HepG2 (cell line): ENCODE data around the gene P3H3. TPM values are rescaled to one million over a fixed set of nuclear protein-coding genes. Genes with fewer than 3 reads are reported as not detected.
A peak's percentile ranks its signal among the peaks of the same experiment; 100 is the strongest.

Experiments
- ERF ChIP-seq: IDR thresholded peaks from 2 replicates; pipeline ENCODE4 v1.6.1; 2018; ENCODE audit warnings: missing biosample characterization, missing genetic modification reagents
- MED13 ChIP-seq: sonication (generic); formaldehyde crosslinking; IDR thresholded peaks from 2 replicates; pipeline ENCODE4 v1.5.0; 2020; ENCODE audit warnings: missing genetic modification reagents
- MTA1 ChIP-seq: sonication (generic); formaldehyde crosslinking; IDR thresholded peaks from 2 replicates; pipeline ENCODE4 v1.4.0; 2020; ENCODE audit warnings: missing genetic modification reagents, mild to moderate bottlenecking, borderline replicate concordance
- RAD21 ChIP-seq: fragments of 450-650 bp; formaldehyde crosslinking; IDR thresholded peaks from 2 replicates; pipeline ENCODE4 v1.5.0; 2020; ENCODE audit warnings: mild to moderate bottlenecking
- SETDB1 ChIP-seq: sonication (generic); formaldehyde crosslinking; IDR thresholded peaks from 2 replicates; pipeline ENCODE4 v1.5.1; 2020; ENCODE audit warnings: missing genetic modification reagents, mild to moderate bottlenecking, borderline replicate concordance
- TGIF2 ChIP-seq: IDR thresholded peaks from 2 replicates; pipeline ENCODE4 v1.6.1; 2016; ENCODE audit warnings: control low read depth, missing compliant biosample characterization
- THAP7 ChIP-seq: sonication (generic); formaldehyde crosslinking; IDR thresholded peaks from 2 replicates; pipeline ENCODE4 v1.8.1; 2023; ENCODE audit warnings: mild to moderate bottlenecking, missing genetic modification reagents
- ZFP36L2 ChIP-seq: sonication (generic); formaldehyde crosslinking; IDR thresholded peaks from 2 replicates; pipeline ENCODE4 v1.4.0; 2020; ENCODE audit warnings: missing genetic modification reagents
- ZFX ChIP-seq: sonication (generic); formaldehyde crosslinking; IDR thresholded peaks from 2 replicates; pipeline ENCODE4 v1.4.0; 2020; ENCODE audit warnings: mild to moderate bottlenecking, low read depth, missing genetic modification reagents, moderate library complexity
- ZNF274 ChIP-seq: sonication (generic); formaldehyde crosslinking; IDR thresholded peaks from 2 replicates; pipeline ENCODE4 v1.5.1; 2020; ENCODE audit warnings: mild to moderate bottlenecking, missing genetic modification reagents
- ZNF296 ChIP-seq: sonication (generic); formaldehyde crosslinking; conservative IDR thresholded peaks from 2 replicates; pipeline ENCODE4 v1.5.0; 2020; ENCODE audit warnings: mild to moderate bottlenecking, missing genetic modification reagents
- ZNF333 ChIP-seq: sonication (generic); formaldehyde crosslinking; IDR thresholded peaks from 2 replicates; pipeline ENCODE4 v1.4.0; 2020; ENCODE audit warnings: mild to moderate bottlenecking, missing genetic modification reagents, borderline replicate concordance
- ZNF549 ChIP-seq: sonication (generic); formaldehyde crosslinking; IDR thresholded peaks from 2 replicates; pipeline ENCODE4 v1.5.0; 2020; ENCODE audit warnings: missing genetic modification reagents
- ZNF781 ChIP-seq: sonication (generic); formaldehyde crosslinking; IDR thresholded peaks from 2 replicates; pipeline ENCODE4 v1.5.1; 2020; ENCODE audit warnings: borderline replicate concordance, mild to moderate bottlenecking, missing genetic modification reagents; ENCODE audit errors: not compliant biosample characterization
- polyA plus RNA-seq, 8 experiments: library from polyadenylated mRNA; depleted of rRNA in 3 of 8; stranded (reverse) in 7 of 8; unstranded in 1 of 8; fragments of >200 nt; fragmentation: Illumina TruSeq in 4 of 8; extraction: Trizol in 4 of 8; gene quantifications; 2 replicates each; pipeline versions ENCODE4 v1.2.1 to v1.2.3, GENCODE V29; 2011 to 2016; ENCODE audit warnings: low read depth in 4 of 8, missing spikeins in 1 of 8, mixed read lengths in 1 of 8; ENCODE audit not compliant: insufficient read depth in 1 of 8
- total RNA-seq, 5 experiments: library from RNA; depleted of rRNA; stranded (reverse); fragments of >200 nt; fragmentation: Illumina TruSeq; extraction: Trizol; gene quantifications; 2 replicates each; pipeline ENCODE4 v1.2.3, GENCODE V29; 2016; ENCODE audit warnings: low read depth in 1 of 5
- TF ChIP-seq, protein P1 (sequence below): IDR thresholded peaks from 2 replicates; pipeline ENCODE4 v1.6.1; 2016; ENCODE audit warnings: missing genetic modification reagents, missing compliant biosample characterization
- TF ChIP-seq, protein P2 (sequence below): IDR thresholded peaks from 2 replicates; pipeline ENCODE4 v1.4.0; 2020; ENCODE audit warnings: mild to moderate bottlenecking, missing genetic modification reagents
- TF ChIP-seq, protein P3 (sequence below): sonication (generic); formaldehyde crosslinking; IDR thresholded peaks from 2 replicates; pipeline ENCODE4 v1.5.0; 2020; ENCODE audit warnings: mild to moderate bottlenecking, missing genetic modification reagents
- TF ChIP-seq, protein P4 (sequence below): sonication (generic); formaldehyde crosslinking; IDR thresholded peaks from 2 replicates; pipeline ENCODE4 v1.5.1; 2020; ENCODE audit warnings: missing genetic modification reagents, mild to moderate bottlenecking, borderline replicate concordance

P3H3 gene
- total and polyA plus RNA-seq, 2 of the 13 experiments (the other 11 are each of a cell fraction or from before 2014, with no cell fraction given) = 20.1 to 20.5 TPM

- TF ChIP-seq SETDB1 (no peak), RAD21 (CRISPR knock-in tag) (peak; percentile 75), ZNF781 (CRISPR knock-in tag) (peak; percentile 23), ZNF274 (CRISPR knock-in tag) (0 out of 2 replicates have a peak, but pooled peaks have one; percentile 23), ERF (CRISPR knock-in tag) (0 out of 2 replicates have a peak, but pooled peaks have one; percentile 22), ZNF296 (CRISPR knock-in tag) (no peak), TGIF2 (no peak), MTA1 (peak; percentile 47; the same call in 1 of the 2 replicates), ZFP36L2 (CRISPR knock-in tag) (no peak), THAP7 (no peak), ZFX (CRISPR knock-in tag) (peak; percentile 77; the same call in 1 of the 2 replicates), ZNF549 (CRISPR knock-in tag) (no peak), MED13 (no peak), ZNF333 (no peak; the same call in 1 of the 2 replicates)
- TF ChIP-seq, protein P1, sequence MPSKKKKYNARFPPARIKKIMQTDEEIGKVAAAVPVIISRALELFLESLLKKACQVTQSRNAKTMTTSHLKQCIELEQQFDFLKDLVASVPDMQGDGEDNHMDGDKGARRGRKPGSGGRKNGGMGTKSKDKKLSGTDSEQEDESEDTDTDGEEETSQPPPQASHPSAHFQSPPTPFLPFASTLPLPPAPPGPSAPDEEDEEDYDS = peak; percentile 56; the same call in 1 of the 2 replicates
- TF ChIP-seq, protein P2, sequence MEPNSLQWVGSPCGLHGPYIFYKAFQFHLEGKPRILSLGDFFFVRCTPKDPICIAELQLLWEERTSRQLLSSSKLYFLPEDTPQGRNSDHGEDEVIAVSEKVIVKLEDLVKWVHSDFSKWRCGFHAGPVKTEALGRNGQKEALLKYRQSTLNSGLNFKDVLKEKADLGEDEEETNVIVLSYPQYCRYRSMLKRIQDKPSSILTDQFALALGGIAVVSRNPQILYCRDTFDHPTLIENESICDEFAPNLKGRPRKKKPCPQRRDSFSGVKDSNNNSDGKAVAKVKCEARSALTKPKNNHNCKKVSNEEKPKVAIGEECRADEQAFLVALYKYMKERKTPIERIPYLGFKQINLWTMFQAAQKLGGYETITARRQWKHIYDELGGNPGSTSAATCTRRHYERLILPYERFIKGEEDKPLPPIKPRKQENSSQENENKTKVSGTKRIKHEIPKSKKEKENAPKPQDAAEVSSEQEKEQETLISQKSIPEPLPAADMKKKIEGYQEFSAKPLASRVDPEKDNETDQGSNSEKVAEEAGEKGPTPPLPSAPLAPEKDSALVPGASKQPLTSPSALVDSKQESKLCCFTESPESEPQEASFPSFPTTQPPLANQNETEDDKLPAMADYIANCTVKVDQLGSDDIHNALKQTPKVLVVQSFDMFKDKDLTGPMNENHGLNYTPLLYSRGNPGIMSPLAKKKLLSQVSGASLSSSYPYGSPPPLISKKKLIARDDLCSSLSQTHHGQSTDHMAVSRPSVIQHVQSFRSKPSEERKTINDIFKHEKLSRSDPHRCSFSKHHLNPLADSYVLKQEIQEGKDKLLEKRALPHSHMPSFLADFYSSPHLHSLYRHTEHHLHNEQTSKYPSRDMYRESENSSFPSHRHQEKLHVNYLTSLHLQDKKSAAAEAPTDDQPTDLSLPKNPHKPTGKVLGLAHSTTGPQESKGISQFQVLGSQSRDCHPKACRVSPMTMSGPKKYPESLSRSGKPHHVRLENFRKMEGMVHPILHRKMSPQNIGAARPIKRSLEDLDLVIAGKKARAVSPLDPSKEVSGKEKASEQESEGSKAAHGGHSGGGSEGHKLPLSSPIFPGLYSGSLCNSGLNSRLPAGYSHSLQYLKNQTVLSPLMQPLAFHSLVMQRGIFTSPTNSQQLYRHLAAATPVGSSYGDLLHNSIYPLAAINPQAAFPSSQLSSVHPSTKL (CRISPR knock-in tag) = peak; percentile 61
- TF ChIP-seq, protein P3, sequence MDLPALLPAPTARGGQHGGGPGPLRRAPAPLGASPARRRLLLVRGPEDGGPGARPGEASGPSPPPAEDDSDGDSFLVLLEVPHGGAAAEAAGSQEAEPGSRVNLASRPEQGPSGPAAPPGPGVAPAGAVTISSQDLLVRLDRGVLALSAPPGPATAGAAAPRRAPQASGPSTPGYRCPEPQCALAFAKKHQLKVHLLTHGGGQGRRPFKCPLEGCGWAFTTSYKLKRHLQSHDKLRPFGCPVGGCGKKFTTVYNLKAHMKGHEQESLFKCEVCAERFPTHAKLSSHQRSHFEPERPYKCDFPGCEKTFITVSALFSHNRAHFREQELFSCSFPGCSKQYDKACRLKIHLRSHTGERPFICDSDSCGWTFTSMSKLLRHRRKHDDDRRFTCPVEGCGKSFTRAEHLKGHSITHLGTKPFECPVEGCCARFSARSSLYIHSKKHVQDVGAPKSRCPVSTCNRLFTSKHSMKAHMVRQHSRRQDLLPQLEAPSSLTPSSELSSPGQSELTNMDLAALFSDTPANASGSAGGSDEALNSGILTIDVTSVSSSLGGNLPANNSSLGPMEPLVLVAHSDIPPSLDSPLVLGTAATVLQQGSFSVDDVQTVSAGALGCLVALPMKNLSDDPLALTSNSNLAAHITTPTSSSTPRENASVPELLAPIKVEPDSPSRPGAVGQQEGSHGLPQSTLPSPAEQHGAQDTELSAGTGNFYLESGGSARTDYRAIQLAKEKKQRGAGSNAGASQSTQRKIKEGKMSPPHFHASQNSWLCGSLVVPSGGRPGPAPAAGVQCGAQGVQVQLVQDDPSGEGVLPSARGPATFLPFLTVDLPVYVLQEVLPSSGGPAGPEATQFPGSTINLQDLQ (CRISPR knock-in tag) = no peak
- TF ChIP-seq, protein P4, sequence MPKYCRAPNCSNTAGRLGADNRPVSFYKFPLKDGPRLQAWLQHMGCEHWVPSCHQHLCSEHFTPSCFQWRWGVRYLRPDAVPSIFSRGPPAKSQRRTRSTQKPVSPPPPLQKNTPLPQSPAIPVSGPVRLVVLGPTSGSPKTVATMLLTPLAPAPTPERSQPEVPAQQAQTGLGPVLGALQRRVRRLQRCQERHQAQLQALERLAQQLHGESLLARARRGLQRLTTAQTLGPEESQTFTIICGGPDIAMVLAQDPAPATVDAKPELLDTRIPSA (CRISPR knock-in tag) = no peak; the same call in 1 of the 2 replicates
Measured at GRCh38 chr12:6872073-6873048, 44.2 kb downstream of the P3H3 start (continued).
